ENCODE measurements around the gene IFNLR1.

Gene IFNLR1

GRCh38 chr1:24147816-24148215, 39.3 kb downstream of the IFNLR1 start:
- no peak for DNase-seq (ENCODE audit: low spot score)

DNA sequence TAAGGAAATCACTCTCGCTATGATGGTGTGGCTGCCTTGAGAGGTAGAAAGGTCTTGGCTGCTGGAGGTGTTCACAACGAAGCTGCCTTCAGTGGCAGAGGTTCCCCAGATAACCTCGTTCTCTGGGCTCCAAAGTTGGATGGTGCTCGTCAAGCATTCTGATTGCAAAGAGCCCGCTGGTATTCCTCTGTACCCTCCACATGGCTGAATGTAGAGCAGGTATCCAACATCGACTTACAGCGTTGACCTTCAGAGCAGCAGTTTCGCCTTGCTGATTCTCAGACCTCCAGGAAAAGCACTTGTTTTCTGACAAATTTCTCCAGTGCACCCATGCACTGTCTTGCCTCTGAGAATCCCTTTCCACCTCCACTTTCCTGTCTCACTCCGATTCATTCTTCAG, 39.9 kb downstream of the IFNLR1 start:
- no peak for DNase-seq (ENCODE audit: low spot score)

- no peak for DNase-seq (ENCODE audit: low spot score)
These were observed 44.2 kb downstream of the IFNLR1 start, which contains the start of gene IL22RA1 for GRCh38 chr1:24142546-24143534. Gene IL22RA1 (minus strand): TSS chr1:24143140. CDS start chr1:24143082, 58 bp downstream.

DNA sequence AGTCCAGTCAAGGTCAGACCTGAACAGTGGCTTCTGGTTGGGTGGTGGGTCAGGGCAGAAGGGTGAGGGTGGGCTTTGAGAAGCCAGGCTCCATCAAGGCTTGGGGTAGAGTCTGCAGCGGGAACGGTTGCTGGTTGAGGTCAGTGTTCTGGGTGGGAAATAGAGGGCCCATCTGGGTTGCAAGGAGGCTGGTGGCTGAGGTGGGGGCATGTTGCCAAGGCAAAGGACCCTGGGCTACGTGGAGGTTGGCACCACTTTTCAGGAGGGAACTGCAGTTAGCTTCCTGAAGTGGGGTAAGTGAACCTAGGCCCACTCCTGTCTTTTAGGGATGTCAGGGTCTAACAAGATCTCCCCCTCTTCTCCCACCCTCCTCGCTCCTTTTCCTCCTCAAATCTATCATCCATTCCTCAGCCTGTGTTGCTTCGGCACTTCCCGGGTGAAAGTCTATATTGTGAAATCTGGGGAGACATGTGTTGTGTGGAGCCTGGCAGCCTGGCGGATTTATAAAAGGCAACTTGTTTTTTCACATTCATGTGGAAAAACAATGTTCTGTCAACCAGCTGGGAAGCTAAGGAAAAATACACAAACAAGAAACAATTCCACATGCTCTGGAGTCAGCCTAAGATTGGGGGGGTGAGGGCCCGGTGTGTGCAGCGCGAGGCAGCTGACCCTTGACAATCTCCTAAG, 45.6 kb downstream of the IFNLR1 start:
- DNase-seq (ENCODE audit: low spot score), result no peak

DNA sequence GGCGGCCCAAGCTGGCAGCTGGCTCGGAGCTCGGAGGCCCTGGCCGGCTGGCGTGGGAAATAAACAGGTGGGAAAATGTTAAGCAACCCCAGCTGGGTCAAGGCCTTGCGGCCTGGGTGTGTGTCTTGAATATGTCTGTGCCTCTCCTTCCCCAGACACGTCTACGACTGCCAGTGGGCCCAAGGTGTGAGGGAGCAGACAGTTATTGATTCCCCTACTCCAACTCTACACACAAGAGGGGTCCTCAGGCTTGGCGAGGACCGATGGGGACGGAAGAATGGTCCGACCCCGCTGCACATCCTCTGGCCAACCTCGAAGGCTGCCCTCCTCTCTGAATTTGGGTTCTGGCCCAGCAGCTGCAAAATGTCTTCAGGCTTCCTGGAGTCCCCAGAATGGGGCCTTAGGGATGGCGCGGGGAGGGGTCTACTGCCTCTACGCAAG, 46.3 kb downstream of the IFNLR1 start:
- DNase-seq (ENCODE audit: low spot score), result no peak

GRCh38 chr1:24139841-24140425, 47.2 kb downstream of the IFNLR1 start:
- DNase-seq (ENCODE audit: low spot score), result no peak

- DNase-seq (ENCODE audit: low spot score), result no peak
These were observed 47.9 kb downstream of the IFNLR1 start for GRCh38 chr1:24139222-24139489.

GRCh38 chr1:24138476-24139221, 48.4 kb downstream of the IFNLR1 start:
- DNase-seq (ENCODE audit: low spot score), result no peak

GRCh38 chr1:24136956-24137539, 50.0 kb downstream of the IFNLR1 start:
- DNase-seq (ENCODE audit: low spot score), result no peak

- no peak for DNase-seq (ENCODE audit: low spot score)
These were observed 52.7 kb downstream of the IFNLR1 start for GRCh38 chr1:24134376-24134775.

DNA sequence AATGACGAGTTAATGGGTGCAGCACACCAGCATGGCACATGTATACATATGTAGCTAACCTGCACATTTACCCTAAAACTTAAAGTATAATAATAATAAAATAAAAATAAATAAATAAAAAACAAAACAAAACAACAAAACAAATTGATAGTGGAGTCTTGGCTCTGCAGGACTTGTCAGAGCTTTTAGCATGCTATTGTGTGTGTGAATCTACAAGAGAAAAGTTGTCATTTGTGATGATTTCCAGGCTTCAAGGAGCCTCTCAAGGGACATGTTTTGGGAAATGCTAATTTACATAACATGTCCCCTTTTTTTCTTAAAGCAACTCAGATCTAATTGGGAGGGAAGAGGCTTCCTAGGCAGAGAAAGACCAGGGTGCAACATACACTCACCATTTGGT, 53.3 kb downstream of the IFNLR1 start:
- no peak for DNase-seq (ENCODE audit: low spot score)

DNA sequence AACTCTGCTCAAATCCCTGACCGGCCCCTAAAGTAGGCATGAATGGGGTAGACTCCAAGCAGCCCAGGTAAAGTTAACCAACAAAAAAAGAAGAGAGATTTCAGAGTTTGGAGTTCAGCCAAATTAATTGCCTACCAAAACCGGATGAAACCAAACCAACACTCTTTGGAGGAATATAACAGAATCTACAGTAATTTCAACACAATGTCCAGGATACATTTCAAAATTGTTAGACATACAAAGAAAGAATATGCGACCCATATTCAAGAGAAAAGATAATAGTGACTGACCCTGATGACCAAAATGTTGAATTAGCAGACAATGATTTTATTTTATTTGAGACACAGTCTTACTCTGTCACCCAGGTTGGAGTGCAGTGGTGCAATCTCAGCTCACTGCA, 56.7 kb downstream of the IFNLR1 start:
- DNase-seq (ENCODE audit: low spot score), result no peak

GRCh38 chr1:24127801-24128363, 59.2 kb downstream of the IFNLR1 start:
- no peak for DNase-seq (ENCODE audit: low spot score)

DNA sequence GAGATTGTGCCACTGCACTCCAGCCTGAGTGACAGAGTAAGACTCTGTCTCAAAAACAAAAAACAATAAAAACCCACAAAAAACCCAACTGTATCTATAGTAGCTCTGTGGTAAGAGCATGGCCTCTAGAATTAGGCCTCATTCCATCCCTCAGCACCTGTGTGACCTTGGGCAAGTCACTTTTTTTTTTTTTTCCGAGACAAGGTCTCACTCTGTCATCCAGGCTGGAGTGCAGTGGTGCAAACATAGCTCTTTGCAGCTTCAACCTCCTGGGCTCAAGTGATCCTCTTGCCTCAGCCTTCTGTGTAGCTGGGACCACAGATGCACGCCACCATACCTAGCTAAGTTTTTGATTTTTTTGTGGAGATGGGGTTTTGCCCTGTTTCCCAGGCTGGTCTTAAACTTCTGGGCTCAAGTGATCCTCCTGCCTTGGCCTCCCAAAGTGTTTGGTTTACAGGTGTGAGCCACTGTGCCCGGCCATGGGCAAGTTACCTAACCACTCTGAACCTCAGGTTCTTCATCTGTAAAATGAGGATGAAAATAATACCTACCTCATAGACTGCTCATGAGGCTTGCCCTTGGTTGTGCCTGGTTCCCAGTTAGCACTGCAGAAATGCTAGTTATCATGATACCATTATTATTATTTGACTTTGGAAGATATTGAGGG, 59.8 kb downstream of the IFNLR1 start:
- DNase-seq (ENCODE audit: low spot score), result no peak

DNA sequence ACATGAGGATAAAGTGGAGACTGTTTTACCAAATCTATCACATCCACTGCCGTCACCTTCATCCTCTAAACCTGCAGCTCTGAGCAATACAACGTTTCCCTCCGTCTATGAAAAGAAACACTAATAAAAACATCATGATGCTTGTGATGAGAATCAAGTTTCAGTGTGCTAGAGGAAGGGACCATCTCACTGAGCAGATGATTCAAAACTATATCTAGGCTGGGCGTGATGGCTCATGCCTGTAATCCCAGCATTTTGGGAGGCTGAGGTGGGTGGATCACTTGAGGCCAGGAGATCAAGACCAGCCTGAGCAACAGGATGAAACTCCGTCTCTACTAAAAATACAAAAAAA, 60.4 kb downstream of the IFNLR1 start:
- no peak for DNase-seq (ENCODE audit: low spot score)

- DNase-seq (ENCODE audit: low spot score), result no peak
These were observed 60.9 kb downstream of the IFNLR1 start for GRCh38 chr1:24126018-24126671.

DNA sequence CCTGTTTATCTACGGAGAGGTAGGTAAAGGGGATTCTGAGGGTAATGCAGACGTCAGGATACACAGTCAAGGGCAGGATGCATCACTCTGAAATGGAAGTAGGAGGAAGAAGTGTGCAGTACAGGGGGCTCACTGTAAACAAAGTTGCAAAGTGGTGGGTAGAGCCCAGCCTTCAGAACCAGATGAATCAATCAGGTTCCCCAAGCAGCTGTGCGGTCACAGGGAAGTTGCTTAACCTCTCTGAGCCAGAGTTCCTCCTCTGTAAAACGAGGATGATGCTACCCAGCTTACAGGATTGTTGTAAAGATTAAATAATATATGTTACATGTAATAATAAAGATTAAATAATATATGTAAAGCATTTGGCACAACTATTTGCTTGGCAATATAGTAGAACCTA, 61.6 kb downstream of the IFNLR1 start:
- no peak for DNase-seq (ENCODE audit: low spot score)

DNA sequence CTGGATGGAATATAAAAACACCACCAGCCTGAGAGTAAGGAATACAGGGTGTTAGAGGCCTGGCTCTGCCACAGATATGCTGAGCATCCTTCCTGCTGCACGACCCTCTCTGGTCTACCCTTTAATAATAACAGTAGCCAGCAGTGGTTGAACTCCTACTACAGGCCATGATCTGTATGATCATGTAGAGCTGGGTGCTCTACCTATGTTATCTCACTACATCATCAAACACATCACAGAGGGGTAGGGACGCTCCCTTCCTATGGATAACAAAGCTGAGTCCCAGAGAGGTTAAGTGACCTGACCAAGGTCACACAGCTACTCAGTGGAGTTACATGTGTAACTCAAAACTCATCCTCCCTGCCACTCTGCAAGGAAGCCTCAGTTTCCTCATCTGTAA, 62.1 kb downstream of the IFNLR1 start:
- DNase-seq (ENCODE audit: low spot score), result no peak

- DNase-seq (ENCODE audit: low spot score), result no peak
These were observed 63.5 kb downstream of the IFNLR1 start for GRCh38 chr1:24123611-24124010.

GRCh38 chr1:24122776-24123175, 64.3 kb downstream of the IFNLR1 start:
- DNase-seq (ENCODE audit: low spot score), result no peak

GRCh38 chr1:24121406-24121805, 65.7 kb downstream of the IFNLR1 start:
- no peak for DNase-seq (ENCODE audit: low spot score)
